ENCODE data around the gene KYAT1. TPM values are rescaled to one million over a fixed set of nuclear protein-coding genes. Genes with fewer than 3 reads are reported as not detected.

KYAT1 gene
- total and polyA plus RNA-seq, 2 of the 8 experiments (the other 6 are each of a cell fraction or from before 2014, with no cell fraction given): 30.4 to 42.2 TPM

DNA sequence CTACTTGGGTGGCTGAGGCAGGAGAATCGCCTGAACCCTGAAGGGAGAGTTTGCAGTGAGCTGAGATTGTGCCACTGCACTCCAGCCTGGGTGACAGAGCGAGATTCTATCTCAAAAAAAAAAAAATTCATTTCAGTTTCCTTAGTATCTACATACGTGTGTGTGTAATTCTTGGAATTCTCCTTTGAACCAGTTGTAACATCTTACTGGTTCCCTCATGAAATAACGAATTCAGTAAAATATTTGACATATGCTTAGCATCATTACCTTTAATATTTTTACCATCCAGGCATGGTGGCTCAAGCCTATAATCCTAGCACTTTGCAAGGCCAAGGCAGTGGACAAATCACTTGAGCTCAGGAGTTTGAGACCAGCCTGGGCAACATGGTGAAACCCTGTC is 47.8 kb upstream of the KYAT1 start (continued):
- TF ChIP-seq ZNF274 (IDR thresholded peaks at IDR 0.05; ENCODE audit: borderline replicate concordance, extremely low read depth, low read length) (no peak), CHD2 (IDR thresholded peaks at IDR 0.05; ENCODE audit: low read length) (no peak)

Data from H1 (cell line).